ENCODE results near the gene DAAM1. TPM values are rescaled to one million over a fixed set of nuclear protein-coding genes. Genes with fewer than 3 reads are reported as not detected.

DAAM1 gene
- polyA plus RNA-seq (2013, experiment 1 of 2): 22.7 TPM
- polyA plus RNA-seq (2013, experiment 2 of 2): 24.3 TPM

GRCh38 chr14:59188461-59189090 lies at the start of gene DAAM1:
DAAM1 (plus strand) TSS chr14:59188667; CDS start chr14:59263478, 74,811 bp downstream.
- Histone ChIP-seq H2AK5ac (ENCODE audit: low read depth, low read length) (no peak within 1 kb of the TSS), H3K36me3 (replicated peaks in 1 of 2; ENCODE audit: control insufficient read depth in 2 of 2, insufficient read depth in 2 of 2, low read length in 2 of 2) (no peaks in the 10 kb centered on the region), H3K27ac (replicated peaks; ENCODE audit: low read length) (peak within 1 kb of the TSS; percentile 78), H3K4me1 (ENCODE audit: control insufficient read depth in 2 of 2, insufficient read depth in 1 of 2, low read depth in 1 of 2, low read length in 2 of 2) (peaks cover 2 to 22% of the 10 kb centered on the region in 2 donors), H2AFZ (ENCODE audit: low read length) (peak within 1 kb of the TSS; percentile 91), H3K79me1 (ENCODE audit: low read depth, low read length) (no peaks in the 10 kb centered on the region), H2BK5ac (ENCODE audit: low read length) (peak within 1 kb of the TSS; percentile 42), H3K9me3 (replicated peaks in 1 of 2; ENCODE audit: control insufficient read depth in 2 of 2, insufficient read depth in 1 of 2, low read depth in 1 of 2, low read length in 2 of 2) (no peaks in the 10 kb centered on the region), H2BK15ac (ENCODE audit: low read length) (no peak within 1 kb of the TSS), H4K91ac (ENCODE audit: low read depth, low read length, poor library complexity) (no peak within 1 kb of the TSS), H3K4ac (ENCODE audit: low read length) (no peak within 1 kb of the TSS), H3K23ac (ENCODE audit: low read depth, low read length, poor library complexity) (peak within 1 kb of the TSS; percentile 70), H3K27me3 (ENCODE audit: control insufficient read depth in 3 of 3, insufficient read depth in 3 of 3, low read depth in 1 of 3, low read length in 3 of 3) (peaks cover 0 to 2% (median 0%) of the 10 kb centered on the region in 3 experiments), H4K8ac (ENCODE audit: low read depth, low read length) (no peak within 1 kb of the TSS), H2BK12ac (ENCODE audit: low read length) (peak within 1 kb of the TSS; percentile 1), H2BK120ac (ENCODE audit: low read depth, low read length) (peak within 1 kb of the TSS; percentile 76), H3K18ac (ENCODE audit: low read length) (peak within 1 kb of the TSS; percentile 89), H3K4me3 (ENCODE audit: low read length in 2 of 2) (peak within 1 kb of the TSS; percentile 61 to 95), H3K14ac (ENCODE audit: low read length) (peak within 1 kb of the TSS; percentile 23), H3K9ac (ENCODE audit: low read depth, low read length, poor library complexity) (peak within 1 kb of the TSS; percentile 89), H3K4me2 (ENCODE audit: insufficient read depth, low read length, poor library complexity, severe bottlenecking) (peak within 1 kb of the TSS; percentile 98)
- WGBS, 2 donors (ENCODE audit: extremely low coverage in 2 of 2, insufficient read length in 2 of 2, insufficient replicate concordance in 1 of 2): no CpG with 5 or more reads among the region's 44 CpGs
- peak; percentile 95 for DNase-seq (ENCODE audit: low spot score)

GRCh38 chr14:59139324-59139723 lies 49.1 kb upstream of the DAAM1 start:
- no peak for DNase-seq (ENCODE audit: low spot score)
- no peak overlapping the region for H4K91ac ChIP-seq (ENCODE audit: low read depth, low read length, poor library complexity)
- no peak overlapping the region for H3K23ac ChIP-seq (ENCODE audit: low read depth, low read length, poor library complexity)
- no peak overlapping the region for H3K4me3 ChIP-seq (ENCODE audit: low read length in 2 of 2)
- no peak overlapping the region for H2BK15ac ChIP-seq (ENCODE audit: low read length)
- no peak overlapping the region for H2BK12ac ChIP-seq (ENCODE audit: low read length)
- H2AK5ac ChIP-seq (ENCODE audit: low read depth, low read length): no peak overlapping the region
- no peaks in the 10 kb centered on the region for H3K4me1 ChIP-seq (ENCODE audit: control insufficient read depth in 2 of 2, insufficient read depth in 1 of 2, low read depth in 1 of 2, low read length in 2 of 2)
- no CpG with 5 or more reads among the region's 5 CpGs for WGBS, 2 donors (ENCODE audit: extremely low coverage in 2 of 2, insufficient read length in 2 of 2, insufficient replicate concordance in 1 of 2)
- no peak overlapping the region for H3K4me2 ChIP-seq (ENCODE audit: insufficient read depth, low read length, poor library complexity, severe bottlenecking)
- H2AFZ ChIP-seq (ENCODE audit: low read length): no peak overlapping the region
- H3K9ac ChIP-seq (ENCODE audit: low read depth, low read length, poor library complexity): no peak overlapping the region
- no peak overlapping the region for H3K27ac ChIP-seq (replicated peaks; ENCODE audit: low read length)
- no peaks in the 10 kb centered on the region for H3K36me3 ChIP-seq (replicated peaks in 1 of 2; ENCODE audit: control insufficient read depth in 2 of 2, insufficient read depth in 2 of 2, low read length in 2 of 2)
- no peak overlapping the region for H4K8ac ChIP-seq (ENCODE audit: low read depth, low read length)
- H3K14ac ChIP-seq (ENCODE audit: low read length): no peak overlapping the region
- H3K27me3 ChIP-seq (ENCODE audit: control insufficient read depth in 3 of 3, insufficient read depth in 3 of 3, low read depth in 1 of 3, low read length in 3 of 3): no peaks in the 10 kb centered on the region
- H3K18ac ChIP-seq (ENCODE audit: low read length): no peak overlapping the region
- no peak overlapping the region for H3K4ac ChIP-seq (ENCODE audit: low read length)
- H2BK120ac ChIP-seq (ENCODE audit: low read depth, low read length): no peak overlapping the region
- no peaks in the 10 kb centered on the region for H3K9me3 ChIP-seq (replicated peaks in 1 of 2; ENCODE audit: control insufficient read depth in 2 of 2, insufficient read depth in 1 of 2, low read depth in 1 of 2, low read length in 2 of 2)
- H2BK5ac ChIP-seq (ENCODE audit: low read length): no peak overlapping the region
- H3K79me1 ChIP-seq (ENCODE audit: low read depth, low read length): no peaks in the 10 kb centered on the region

GRCh38 chr14:59140106-59140843 lies 48.2 kb upstream of the DAAM1 start:
- H4K91ac ChIP-seq (ENCODE audit: low read depth, low read length, poor library complexity): no peak overlapping the region
- no peak overlapping the region for H3K4me3 ChIP-seq (ENCODE audit: low read length in 2 of 2)
- H3K27ac ChIP-seq (replicated peaks; ENCODE audit: low read length): no peak overlapping the region
- H3K9me3 ChIP-seq (replicated peaks in 1 of 2; ENCODE audit: control insufficient read depth in 2 of 2, insufficient read depth in 1 of 2, low read depth in 1 of 2, low read length in 2 of 2): no peaks in the 10 kb centered on the region
- H3K4me2 ChIP-seq (ENCODE audit: insufficient read depth, low read length, poor library complexity, severe bottlenecking): no peak overlapping the region
- H2BK120ac ChIP-seq (ENCODE audit: low read depth, low read length): no peak overlapping the region
- H3K36me3 ChIP-seq (replicated peaks in 1 of 2; ENCODE audit: control insufficient read depth in 2 of 2, insufficient read depth in 2 of 2, low read length in 2 of 2): no peaks in the 10 kb centered on the region
- no peak overlapping the region for H3K9ac ChIP-seq (ENCODE audit: low read depth, low read length, poor library complexity)
- no CpG with 5 or more reads among the region's 7 CpGs for WGBS, 2 donors (ENCODE audit: extremely low coverage in 2 of 2, insufficient read length in 2 of 2, insufficient replicate concordance in 1 of 2)
- DNase-seq (ENCODE audit: low spot score): no peak
- H3K18ac ChIP-seq (ENCODE audit: low read length): no peak overlapping the region
- no peak overlapping the region for H4K8ac ChIP-seq (ENCODE audit: low read depth, low read length)
- no peak overlapping the region for H2BK5ac ChIP-seq (ENCODE audit: low read length)
- H2AK5ac ChIP-seq (ENCODE audit: low read depth, low read length): no peak overlapping the region
- H2AFZ ChIP-seq (ENCODE audit: low read length): no peak overlapping the region
- H2BK12ac ChIP-seq (ENCODE audit: low read length): no peak overlapping the region
- no peaks in the 10 kb centered on the region for H3K27me3 ChIP-seq (ENCODE audit: control insufficient read depth in 3 of 3, insufficient read depth in 3 of 3, low read depth in 1 of 3, low read length in 3 of 3)
- H3K79me1 ChIP-seq (ENCODE audit: low read depth, low read length): no peaks in the 10 kb centered on the region
- H3K4ac ChIP-seq (ENCODE audit: low read length): no peak overlapping the region
- H3K23ac ChIP-seq (ENCODE audit: low read depth, low read length, poor library complexity): no peak overlapping the region
- no peak overlapping the region for H3K14ac ChIP-seq (ENCODE audit: low read length)
- no peak overlapping the region for H2BK15ac ChIP-seq (ENCODE audit: low read length)
- H3K4me1 ChIP-seq (ENCODE audit: control insufficient read depth in 2 of 2, insufficient read depth in 1 of 2, low read depth in 1 of 2, low read length in 2 of 2): no peaks in the 10 kb centered on the region

GRCh38 chr14:59146484-59146883 lies 42.0 kb upstream of the DAAM1 start:
- H3K36me3 ChIP-seq (replicated peaks in 1 of 2; ENCODE audit: control insufficient read depth in 2 of 2, insufficient read depth in 2 of 2, low read length in 2 of 2): no peaks in the 10 kb centered on the region
- H3K4me1 ChIP-seq (ENCODE audit: control insufficient read depth in 2 of 2, insufficient read depth in 1 of 2, low read depth in 1 of 2, low read length in 2 of 2): peaks cover 2 to 5% of the 10 kb centered on the region in 2 donors
- no CpG with 5 or more reads among the region's 2 CpGs for WGBS, 2 donors (ENCODE audit: extremely low coverage in 2 of 2, insufficient read length in 2 of 2, insufficient replicate concordance in 1 of 2)
- H3K9ac ChIP-seq (ENCODE audit: low read depth, low read length, poor library complexity): no peak overlapping the region
- H2AK5ac ChIP-seq (ENCODE audit: low read depth, low read length): no peak overlapping the region
- H3K27ac ChIP-seq (replicated peaks; ENCODE audit: low read length): no peak overlapping the region
- H3K79me1 ChIP-seq (ENCODE audit: low read depth, low read length): no peaks in the 10 kb centered on the region
- H3K18ac ChIP-seq (ENCODE audit: low read length): no peak overlapping the region
- H2BK5ac ChIP-seq (ENCODE audit: low read length): no peak overlapping the region
- no peak overlapping the region for H3K14ac ChIP-seq (ENCODE audit: low read length)
- no peak overlapping the region for H3K4ac ChIP-seq (ENCODE audit: low read length)
- peak overlapping the region; percentile 64 for H2AFZ ChIP-seq (ENCODE audit: low read length)
- H3K4me2 ChIP-seq (ENCODE audit: insufficient read depth, low read length, poor library complexity, severe bottlenecking): no peak overlapping the region
- no peak overlapping the region for H3K4me3 ChIP-seq (ENCODE audit: low read length in 2 of 2)
- H3K23ac ChIP-seq (ENCODE audit: low read depth, low read length, poor library complexity): no peak overlapping the region
- no peak overlapping the region for H2BK15ac ChIP-seq (ENCODE audit: low read length)
- no peaks in the 10 kb centered on the region for H3K27me3 ChIP-seq (ENCODE audit: control insufficient read depth in 3 of 3, insufficient read depth in 3 of 3, low read depth in 1 of 3, low read length in 3 of 3)
- no peaks in the 10 kb centered on the region for H3K9me3 ChIP-seq (replicated peaks in 1 of 2; ENCODE audit: control insufficient read depth in 2 of 2, insufficient read depth in 1 of 2, low read depth in 1 of 2, low read length in 2 of 2)
- no peak overlapping the region for H2BK120ac ChIP-seq (ENCODE audit: low read depth, low read length)
- no peak overlapping the region for H2BK12ac ChIP-seq (ENCODE audit: low read length)
- no peak overlapping the region for H4K8ac ChIP-seq (ENCODE audit: low read depth, low read length)
- H4K91ac ChIP-seq (ENCODE audit: low read depth, low read length, poor library complexity): no peak overlapping the region
- DNase-seq (ENCODE audit: low spot score): no peak
